Measurements from ENCODE around the gene DTX2.
"Not testable (repeated sequence)": the region's sequence is repeated elsewhere in the genome, so short reads cannot be mapped to it uniquely, and the experiment has no call there.

GRCh38 chr7:76502836-76503235 lies 41.3 kb downstream of the DTX2 start:
- TF ChIP-seq, protein P1, sequence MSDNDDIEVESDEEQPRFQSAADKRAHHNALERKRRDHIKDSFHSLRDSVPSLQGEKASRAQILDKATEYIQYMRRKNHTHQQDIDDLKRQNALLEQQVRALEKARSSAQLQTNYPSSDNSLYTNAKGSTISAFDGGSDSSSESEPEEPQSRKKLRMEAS (IDR thresholded peaks at IDR 0.05; ENCODE audit: low read depth, low read length) = not testable (repeated sequence)
- TF ChIP-seq CTCF (IDR thresholded peaks at IDR 0.05; ENCODE audit: low read depth, low read length); POLR2A (IDR thresholded peaks at IDR 0.05; ENCODE audit: extremely low read depth, insufficient read length); MYC (IDR thresholded peaks at IDR 0.05; ENCODE audit: low read depth, low read length): not testable (repeated sequence)
